HG02943 (cell line): ENCODE results near the gene IGBP1.
"Not testable (repeated sequence)": the region's sequence is repeated elsewhere in the genome, so short reads cannot be mapped to it uniquely, and the experiment has no call there.

Source experiments
- ATAC-seq: cut with Tn5 transposase; IDR thresholded peaks from one replicate; pipeline ENCODE4 v1.9.1; 2021; ENCODE audit warnings: mild to moderate bottlenecking, low read depth, moderate library complexity; ENCODE audit not compliant: unreplicated experiment

The IGBP1 gene

GRCh38 chrX:70166601-70167590 is 33.6 kb downstream of the IGBP1 start:
- ATAC-seq, result no peak

DNA sequence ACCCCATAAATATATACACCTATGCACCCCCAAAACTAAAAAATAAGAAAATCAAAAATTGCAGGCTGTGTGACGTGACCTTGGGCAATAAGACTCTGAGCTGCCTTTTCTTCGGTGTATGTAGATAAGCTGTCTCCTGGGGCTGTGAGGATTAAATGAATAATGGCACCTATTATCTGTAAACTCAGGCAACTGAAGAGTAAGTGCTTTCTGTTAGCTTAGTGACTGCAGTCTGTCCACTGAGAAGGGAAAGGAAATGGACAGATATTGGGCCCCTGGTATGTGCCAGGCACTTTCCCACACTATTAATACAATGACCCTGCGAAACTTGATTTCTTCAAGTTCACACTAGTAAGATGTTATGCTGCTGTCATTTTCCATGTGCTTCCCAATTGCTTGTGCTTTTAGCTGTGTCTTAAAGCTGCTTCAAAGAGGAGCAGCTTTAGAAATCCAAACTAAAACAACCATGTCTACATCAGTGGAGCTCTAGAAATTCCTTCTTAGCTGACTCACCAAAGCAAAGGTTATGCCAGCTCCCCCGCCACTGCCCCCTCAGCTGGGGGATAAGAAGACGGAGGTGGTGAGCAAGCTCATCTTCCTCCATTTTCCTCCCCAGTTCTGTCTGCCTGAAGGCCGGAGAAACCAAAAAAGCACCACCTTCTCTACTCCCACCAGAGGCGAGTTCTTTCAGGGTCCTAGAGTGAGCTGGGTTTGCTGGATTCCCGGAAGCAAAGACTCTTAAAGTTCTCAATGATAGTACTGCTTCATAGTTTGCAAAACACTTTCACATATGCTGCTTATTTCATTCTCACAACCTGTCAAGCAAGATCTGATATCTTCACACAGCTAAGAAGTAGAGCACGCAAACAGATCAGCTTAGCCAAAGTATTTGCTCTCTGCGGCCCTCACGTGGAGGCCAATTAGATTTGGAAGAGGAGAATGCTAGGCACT is 35.3 kb downstream of the IGBP1 start:
- no peak for ATAC-seq

DNA sequence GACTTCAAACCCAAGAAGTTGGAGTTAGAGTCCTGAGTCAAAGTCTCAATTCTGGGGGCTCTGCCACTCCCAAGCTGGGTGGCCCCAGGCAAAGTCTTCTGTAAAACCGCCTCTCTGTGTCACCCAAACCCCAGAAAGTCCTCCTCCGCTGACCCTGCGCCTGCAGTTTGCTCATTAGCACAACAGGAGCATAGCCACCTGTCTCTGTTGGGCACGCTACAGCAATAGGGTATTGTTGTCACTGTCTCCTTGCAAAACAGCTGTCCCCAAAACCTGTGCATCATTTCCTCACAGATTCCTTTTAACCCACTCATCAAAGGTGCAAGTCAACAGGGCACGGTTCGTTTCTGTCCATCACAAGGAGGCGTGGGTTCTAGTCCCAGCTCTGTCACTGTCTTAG is 36.0 kb downstream of the IGBP1 start:
- no peak for ATAC-seq

GRCh38 chrX:70171624-70172023 is 38.4 kb downstream of the IGBP1 start:
- no peak for ATAC-seq

GRCh38 chrX:70172221-70172620 is 39.0 kb downstream of the IGBP1 start:
- no peak for ATAC-seq

DNA sequence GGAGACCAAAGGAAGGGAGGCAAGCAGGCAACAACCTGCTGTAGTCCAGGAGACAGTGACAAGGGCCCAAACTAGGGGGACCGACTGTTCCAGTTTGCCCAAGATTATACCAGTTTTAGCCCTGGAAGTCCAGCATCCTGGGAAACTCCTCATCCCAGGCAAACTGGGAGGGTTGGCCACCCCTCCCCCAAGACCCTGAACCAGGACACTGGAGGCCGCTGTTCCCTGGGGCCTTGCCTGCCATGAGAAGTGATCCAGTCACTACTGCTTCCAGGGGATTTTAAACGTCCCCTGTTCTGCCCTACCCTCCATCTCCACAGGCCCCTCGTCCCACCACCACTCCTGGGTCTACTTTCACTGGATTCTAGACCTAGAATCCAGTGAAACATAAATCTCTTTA is 39.7 kb downstream of the IGBP1 start:
- ATAC-seq, result no peak

- no peak for ATAC-seq
Measured at GRCh38 chrX:70174754-70175153, 41.5 kb downstream of the IGBP1 start.

- ATAC-seq, result no peak
Measured at GRCh38 chrX:70175338-70175737, 42.1 kb downstream of the IGBP1 start.

DNA sequence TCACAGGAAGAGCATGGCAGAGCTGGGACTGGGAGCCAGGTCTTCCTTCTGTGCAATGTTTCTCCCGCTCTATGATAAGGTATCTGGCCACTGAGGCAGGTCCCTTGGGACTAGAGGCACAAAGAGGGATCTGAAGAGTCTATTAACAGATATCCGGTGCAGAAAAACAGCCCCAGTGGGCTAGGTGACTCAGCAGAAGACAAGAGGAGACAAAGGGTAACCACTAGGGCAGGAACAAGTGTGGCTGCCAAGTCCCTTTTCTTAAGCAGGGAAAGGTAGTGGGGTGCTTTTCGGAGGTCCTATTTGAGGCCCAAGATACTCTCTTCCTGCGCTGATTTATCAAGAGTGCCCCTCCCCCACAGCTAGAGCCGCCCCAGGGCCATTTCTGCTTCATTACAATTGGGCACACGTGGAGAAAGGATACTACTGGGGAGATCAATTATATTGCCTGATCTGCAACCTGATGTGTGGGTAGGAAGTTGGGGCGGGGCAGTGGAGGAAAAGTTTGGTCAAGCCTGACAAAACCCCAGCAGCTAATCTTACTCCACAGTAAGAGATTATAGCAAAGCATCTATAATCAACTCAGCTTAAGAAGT is 43.8 kb downstream of the IGBP1 start, which contains the start of gene DGAT2L6:
TSS of gene DGAT2L6 (plus strand) at position 546 of the 596 bp plus-strand sequence. CDS start 100 bp downstream, outside the sequence.
- ATAC-seq, result no peak

GRCh38 chrX:70183091-70183490 is 49.8 kb downstream of the IGBP1 start:
- ATAC-seq, result no peak

DNA sequence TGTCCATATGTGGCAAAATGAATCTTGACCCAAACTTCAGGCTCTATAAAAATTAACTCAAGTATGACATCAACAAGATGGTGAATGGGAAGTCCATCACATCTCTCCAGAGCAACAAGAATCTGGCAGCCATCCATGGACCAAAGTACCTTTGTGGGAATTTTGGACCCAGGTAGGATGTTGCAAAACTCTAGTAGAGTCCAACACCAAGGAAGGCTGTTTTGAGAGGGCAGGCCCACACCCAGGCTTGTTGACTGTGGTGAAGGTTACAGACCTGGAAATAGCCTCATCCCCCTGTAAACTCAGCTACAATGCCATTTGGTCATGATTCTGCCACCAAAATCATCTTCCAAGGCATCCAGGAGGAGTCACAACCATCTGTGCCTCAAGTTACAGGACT is 57.0 kb downstream of the IGBP1 start:
- no peak for ATAC-seq

DNA sequence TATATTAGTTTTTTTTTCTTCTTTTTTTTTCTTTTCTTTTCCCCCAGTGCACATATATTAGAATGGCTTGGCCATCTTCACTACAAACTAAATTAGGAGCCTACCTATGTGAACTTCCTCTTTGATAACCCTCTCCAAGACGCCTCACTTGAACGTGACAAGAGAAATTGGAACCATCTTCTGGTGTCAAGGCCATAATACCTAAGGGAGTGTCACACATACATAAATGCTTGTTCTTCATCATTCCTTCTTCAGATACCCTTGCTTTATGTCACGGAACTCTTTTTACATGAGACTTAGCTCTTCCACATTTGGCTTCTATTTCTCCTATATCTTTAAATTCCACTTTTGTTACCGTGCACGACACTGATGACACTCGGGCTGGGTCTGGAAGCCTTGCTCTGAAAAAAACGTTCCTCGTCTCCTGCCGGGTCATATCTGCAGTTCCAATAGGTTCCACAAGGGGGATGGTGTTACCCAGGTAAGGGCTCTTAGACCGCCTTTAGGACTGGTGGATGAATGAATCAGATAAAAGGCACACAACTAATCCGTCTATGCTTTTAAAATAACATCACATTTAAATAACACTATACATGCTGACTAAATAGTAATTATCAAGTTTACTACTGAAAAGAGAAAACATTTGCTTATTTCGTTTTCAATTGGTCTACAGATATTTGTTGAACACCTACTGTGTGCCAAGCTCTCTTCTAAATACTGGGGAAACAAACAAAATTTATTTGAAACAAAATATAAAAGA is 63.9 kb downstream of the IGBP1 start:
- ATAC-seq, result peak; percentile 86

DNA sequence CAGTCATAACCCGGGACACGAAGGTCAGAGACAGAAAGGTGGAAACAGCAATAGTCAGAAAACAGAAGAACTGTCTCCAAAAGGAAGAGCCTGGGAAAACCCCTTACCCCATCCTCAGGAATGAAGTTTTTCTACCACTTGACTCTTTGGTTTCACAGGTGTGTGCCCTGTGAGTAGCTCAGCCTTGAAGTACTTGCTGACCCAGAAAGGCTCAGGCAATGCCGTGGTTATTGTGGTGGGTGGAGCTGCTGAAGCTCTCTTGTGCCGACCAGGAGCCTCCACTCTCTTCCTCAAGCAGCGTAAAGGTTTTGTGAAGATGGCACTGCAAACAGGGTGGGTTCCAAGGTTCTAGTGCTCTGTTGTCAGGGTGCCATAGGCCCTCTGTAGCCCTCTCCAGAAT is 68.5 kb downstream of the IGBP1 start:
- no peak for ATAC-seq

- ATAC-seq, result no peak
Measured at GRCh38 chrX:70208479-70208878, 75.2 kb downstream of the IGBP1 start.

DNA sequence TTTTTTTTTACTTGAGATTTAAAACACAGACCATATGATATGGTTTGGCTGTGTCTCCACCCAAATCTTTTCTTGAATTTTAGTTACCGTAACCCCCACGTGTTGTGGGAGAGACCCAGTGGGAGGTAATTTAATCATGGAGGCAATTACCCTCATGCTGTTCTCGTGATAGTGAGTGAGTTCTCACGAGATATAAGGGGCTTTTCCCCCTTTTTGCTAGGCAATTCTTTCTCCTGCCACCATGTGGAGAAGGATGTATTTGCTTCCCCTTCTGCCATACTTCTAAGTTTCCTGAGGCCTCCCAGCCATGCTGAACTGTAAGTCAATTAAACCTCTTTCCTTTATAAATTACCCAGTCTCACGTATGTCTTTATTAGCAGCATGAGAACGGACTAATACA is 76.3 kb downstream of the IGBP1 start:
- not testable (repeated sequence) for ATAC-seq
